NB4 (cell line): ENCODE results near the gene COL6A2.

ENCODE experiments used
- DNase-seq: peaks from one replicate; pipeline ENCODE4 v3.0.0; 2010; ENCODE audit warnings: low read depth
- H3K4me3 ChIP-seq: one replicate; pipeline ENCODE4 v1.5.1; 2011; ENCODE audit warnings: mild to moderate bottlenecking, low read depth, low read length, moderate library complexity
- CTCF ChIP-seq: IDR thresholded peaks from one replicate; pipeline ENCODE4 v1.5.1; 2012; ENCODE audit warnings: low read depth, low read length
- MYC ChIP-seq: IDR thresholded peaks from 2 replicates; pipeline ENCODE4 v1.6.1; 2011; ENCODE audit warnings: low read depth, low read length
- POLR2A ChIP-seq: IDR thresholded peaks from 2 replicates; pipeline ENCODE4 v1.6.1; 2011; ENCODE audit warnings: mild to moderate bottlenecking; ENCODE audit not compliant: insufficient read length; ENCODE audit errors: extremely low read depth
- TF ChIP-seq, protein P1 (sequence below): IDR thresholded peaks from 2 replicates; pipeline ENCODE4 v1.6.1; 2011; ENCODE audit warnings: low read depth, low read length

COL6A2 gene

DNA sequence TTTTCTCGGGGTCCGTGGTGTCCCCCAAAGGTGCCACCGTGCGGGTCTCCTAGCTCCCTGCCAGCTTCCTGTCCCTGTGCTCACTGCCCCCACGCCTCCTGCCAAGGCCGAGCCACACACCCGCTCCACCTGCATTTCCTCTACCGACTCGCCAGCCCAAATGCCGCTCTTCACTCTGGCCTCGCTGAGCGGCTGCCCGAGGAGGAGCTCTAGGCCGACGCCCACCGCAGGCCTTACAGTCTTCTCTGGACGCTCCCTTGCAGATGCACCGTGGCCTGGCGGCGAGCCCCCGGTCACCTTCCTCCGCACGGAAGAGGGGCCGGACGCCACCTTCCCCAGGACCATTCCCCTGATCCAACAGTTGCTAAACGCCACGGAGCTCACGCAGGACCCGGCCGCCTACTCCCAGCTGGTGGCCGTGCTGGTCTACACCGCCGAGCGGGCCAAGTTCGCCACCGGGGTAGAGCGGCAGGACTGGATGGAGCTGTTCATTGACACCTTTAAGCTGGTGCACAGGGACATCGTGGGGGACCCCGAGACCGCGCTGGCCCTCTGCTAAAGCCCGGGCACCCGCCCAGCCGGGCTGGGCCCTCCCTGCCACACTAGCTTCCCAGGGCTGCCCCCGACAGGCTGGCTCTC is 31.1 kb downstream of the COL6A2 start:
- no peak for DNase-seq
- H3K4me3 ChIP-seq = no peak overlapping the region
- TF ChIP-seq, protein P1, sequence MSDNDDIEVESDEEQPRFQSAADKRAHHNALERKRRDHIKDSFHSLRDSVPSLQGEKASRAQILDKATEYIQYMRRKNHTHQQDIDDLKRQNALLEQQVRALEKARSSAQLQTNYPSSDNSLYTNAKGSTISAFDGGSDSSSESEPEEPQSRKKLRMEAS = no peak
- no peak for TF ChIP-seq MYC
- no peak for TF ChIP-seq POLR2A
- TF ChIP-seq CTCF = no peak

DNA sequence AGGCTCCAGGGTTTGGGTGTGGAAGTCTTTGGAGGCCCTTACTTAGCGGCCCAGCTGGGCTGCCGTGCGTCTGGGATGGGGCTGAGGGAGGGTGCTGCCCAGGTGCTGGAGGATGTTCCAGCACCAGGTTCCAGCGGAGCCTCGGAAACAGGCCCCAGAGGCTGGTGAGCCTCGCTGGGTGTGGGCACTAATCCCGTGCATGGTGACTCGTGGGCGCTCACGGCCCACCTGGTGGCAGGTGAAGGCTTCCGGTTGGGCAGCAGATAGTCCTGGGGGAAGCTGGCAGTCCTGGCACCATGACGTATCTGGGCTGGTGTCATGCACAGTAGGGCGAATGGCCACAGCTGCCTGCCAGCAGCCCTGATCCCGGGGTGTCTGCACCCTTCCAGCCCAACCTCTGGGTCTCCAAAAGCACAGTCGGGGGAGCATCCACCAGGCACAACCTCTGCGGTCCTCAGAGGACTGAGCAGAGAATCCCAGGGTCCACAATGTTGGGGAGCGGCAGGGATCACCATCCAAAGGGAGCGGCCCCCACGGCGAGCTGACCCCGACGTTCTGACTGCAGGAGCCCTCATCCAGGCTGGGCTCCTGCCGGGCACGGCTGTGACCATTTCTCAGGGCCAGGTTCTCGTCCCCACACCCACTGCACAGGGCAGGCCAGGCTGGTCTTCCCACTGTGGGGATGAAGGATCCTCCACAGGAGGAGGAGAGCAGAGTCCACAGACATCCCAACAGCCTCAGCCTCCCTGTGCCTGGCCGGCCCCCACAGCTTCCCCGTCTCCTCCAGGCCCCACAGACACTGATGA is 32.1 kb downstream of the COL6A2 start:
- no peak overlapping the region for H3K4me3 ChIP-seq
- DNase-seq = no peak
- TF ChIP-seq POLR2A = no peak
- TF ChIP-seq, protein P1 = no peak
- TF ChIP-seq CTCF = no peak
- TF ChIP-seq MYC = no peak

- no peak for DNase-seq
- no peak for TF ChIP-seq MYC
- TF ChIP-seq, protein P1 = no peak
- no peak for TF ChIP-seq CTCF
- no peak for TF ChIP-seq POLR2A
- H3K4me3 ChIP-seq = no peak overlapping the region
Measured at GRCh38 chr21:46130831-46131587, 33.1 kb downstream of the COL6A2 start.

- TF ChIP-seq CTCF = no peak
- TF ChIP-seq POLR2A = no peak
- no peak for TF ChIP-seq MYC
- TF ChIP-seq, protein P1 = no peak
- H3K4me3 ChIP-seq = no peak overlapping the region
- DNase-seq = no peak
Measured at GRCh38 chr21:46131588-46131837, 33.6 kb downstream of the COL6A2 start.

- TF ChIP-seq MYC (no peak), POLR2A (no peak)
- H3K4me3 ChIP-seq = no peak overlapping the region
- DNase-seq = no peak
Measured at GRCh38 chr21:46131838-46132651, 34.1 kb downstream of the COL6A2 start.
